Brain pericyte (primary cell): ENCODE data around the gene MROH7.
"Not testable (repeated sequence)": the region's sequence is repeated elsewhere in the genome, so short reads cannot be mapped to it uniquely, and the experiment has no call there.

ENCODE experiments used
- DNase-seq: peaks from one replicate; pipeline ENCODE4 v3.0.0-alpha.2; 2012; ENCODE audit warnings: low read depth, low spot score

Gene MROH7

DNA sequence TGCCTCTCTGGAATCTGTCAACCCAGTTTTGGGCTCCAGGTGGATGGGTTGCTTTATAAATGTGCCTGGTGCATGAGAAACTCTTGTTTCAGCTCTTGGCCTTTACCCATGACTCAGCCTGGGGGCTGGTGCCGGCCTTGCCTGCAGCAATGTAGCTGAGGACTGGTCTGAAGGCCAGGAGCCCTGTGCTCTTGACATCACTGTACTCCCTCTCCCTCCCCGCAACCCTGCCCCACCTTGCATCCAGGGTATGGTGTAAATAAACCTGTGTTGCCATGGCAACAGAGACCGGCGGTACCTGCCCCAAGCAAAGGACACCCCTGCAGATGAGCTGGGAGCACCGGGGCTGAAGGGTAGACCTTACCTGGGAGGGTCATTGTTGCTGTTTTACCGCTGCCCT is 31.5 kb upstream of the MROH7 start:
- DNase-seq, result no peak

DNA sequence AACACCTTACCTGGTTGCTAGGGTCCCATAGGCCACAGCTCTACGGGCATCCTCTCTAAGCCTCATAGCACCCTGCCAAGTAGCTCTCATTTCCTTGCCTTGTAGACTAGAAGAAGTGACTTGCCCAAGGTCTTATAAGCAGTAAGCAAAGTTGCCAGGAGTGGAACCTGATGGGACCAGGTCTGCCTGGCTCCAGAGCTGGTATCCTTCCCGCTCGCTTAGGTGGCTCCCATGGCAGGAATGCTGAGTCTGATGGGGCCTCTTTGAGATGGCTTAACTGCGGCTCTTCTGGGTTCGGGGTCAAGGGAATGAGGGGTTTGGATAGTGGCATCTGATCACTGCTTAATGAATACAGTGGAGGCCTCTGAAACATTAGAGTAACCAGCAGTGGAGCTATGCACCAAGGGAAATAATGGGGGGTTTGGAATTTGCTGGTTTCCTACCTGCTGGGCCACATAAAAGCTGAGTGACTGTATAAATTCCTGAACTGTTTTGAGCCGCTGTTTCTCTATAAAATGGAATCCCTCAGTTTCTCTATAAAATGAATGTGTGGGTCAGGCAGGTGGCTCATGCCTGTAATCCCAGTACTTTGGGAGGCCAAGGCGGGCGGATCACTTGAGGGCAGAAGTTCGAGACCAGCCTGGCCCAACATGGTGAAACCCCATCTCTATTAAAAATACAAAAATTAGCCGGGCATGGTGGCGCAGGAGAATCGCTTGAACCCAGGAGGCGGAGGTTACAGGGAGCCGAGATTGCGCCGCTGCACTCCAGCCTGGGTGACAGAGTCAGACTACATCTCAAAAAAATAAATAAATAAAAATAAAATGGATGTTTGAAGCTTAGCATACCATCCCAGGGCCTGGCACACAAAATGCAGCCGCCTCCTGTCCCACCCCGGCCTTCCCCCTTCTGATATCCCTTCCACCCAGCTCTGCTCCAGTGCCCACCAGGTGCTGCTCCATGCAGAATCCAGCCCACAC is 30.7 kb upstream of the MROH7 start:
- DNase-seq, result no peak

DNA sequence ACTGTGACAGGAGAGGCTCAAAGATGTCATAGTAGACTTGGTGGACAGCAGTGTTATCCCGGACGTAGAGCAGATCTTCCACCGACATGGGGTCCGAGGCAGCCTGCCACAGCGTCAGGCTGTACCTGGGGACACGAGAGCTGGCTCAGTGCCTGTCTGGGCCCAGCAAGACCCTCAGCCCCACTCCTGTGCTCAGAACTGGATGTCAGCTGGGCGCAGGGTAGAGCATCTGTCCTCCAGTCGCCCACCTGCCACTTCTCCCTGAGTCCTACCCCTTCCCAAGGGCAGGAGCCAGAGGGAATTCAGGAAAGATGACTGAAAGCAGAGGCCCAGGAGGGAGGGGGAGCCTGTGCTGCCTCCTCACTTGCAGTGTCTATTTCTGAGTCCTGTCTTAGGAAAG is 30.0 kb upstream of the MROH7 start:
- no peak for DNase-seq

DNA sequence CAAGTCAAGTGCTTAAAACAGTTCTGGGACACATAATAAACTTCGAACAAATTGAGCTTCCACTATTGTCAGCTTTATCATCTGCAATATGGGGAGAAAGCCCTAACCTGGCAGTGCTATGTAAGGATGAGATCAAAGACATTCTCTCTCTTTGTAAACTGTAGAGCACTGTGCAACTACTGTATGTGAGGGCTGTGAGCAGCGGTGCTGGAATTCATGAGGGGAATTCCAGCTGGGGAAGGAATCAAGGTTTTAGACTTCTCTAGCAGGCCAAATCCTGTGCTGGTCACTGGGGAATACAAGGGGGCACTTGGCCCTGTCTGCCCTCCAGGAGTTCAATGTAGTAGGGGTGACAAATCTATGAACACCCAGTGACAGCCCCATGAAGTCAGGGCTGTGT is 27.6 kb upstream of the MROH7 start:
- DNase-seq, result no peak

DNA sequence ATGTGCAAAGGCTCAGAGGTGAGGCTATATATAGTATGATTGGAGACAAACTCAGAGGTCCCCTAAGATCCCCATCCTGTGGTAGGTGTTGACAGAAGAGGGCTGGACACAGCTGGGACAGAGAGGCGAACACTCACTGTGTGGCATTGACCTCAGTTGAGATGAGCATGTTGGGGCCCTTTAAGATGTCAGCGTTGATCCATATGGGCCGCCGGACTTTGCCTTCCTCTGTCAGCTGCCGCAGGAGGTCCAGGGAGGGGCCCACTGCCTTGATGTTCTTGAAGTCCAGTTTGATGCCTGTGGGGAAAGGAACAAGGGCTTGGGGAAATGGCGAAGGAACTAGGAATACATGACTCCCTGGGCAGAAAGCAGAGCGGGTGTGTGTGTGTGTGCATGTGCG is 27.0 kb upstream of the MROH7 start:
- no peak for DNase-seq

DNA sequence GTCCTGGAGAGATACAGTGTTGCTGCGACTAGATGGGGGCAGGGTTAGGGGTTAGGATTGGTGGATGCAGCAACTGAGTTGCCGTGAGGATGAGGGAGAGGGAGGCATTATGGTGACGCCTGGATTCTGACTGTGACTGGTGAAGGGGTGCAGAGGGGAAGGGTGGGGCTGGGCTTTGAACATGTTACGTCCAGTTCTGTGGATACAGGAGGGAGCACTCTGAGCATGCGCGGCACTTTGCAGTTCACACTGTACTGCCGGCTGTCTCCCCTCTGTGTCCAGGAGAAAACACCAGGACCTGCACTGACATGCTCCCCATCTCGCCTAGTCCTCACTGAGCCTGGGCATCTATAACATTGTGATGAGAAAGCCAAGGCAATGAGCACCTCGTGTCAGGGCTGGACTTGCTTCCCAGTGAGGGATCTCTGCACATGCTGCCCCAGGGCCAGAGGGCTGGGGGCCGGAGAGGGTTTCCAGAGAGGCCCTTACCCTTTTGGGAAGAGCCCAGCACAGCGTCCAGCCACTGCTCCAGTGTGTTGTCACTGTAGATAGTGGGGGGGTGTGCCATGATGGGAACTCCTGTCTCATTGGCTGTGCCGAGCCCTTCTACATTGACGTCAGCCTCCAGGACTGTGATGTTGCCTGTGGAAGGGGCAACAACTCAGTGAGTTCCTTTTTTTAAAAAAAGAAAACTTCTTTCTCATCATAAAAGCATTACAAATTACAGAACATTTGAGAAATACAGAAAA is 25.9 kb upstream of the MROH7 start:
- no peak for DNase-seq

DNA sequence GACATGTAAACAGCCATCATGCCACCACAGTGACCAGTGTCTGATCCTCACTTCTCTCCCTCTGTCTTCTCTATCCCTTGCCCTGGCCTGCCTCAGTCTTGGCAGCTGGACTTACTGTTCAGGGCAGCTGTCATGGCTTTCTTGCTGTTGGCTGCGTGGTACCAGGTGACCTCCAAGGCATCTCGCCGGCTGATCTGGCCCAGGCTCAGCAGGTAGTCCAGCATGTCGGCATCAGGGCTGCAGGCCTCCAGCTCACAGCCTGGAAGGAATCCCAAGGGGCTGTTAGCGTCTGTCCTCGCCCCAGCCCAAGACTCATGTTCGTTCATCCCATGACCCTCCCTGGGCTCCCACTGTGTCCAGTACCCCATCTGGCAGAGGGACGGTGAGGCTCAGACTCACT is 21.8 kb upstream of the MROH7 start:
- no peak for DNase-seq

DNA sequence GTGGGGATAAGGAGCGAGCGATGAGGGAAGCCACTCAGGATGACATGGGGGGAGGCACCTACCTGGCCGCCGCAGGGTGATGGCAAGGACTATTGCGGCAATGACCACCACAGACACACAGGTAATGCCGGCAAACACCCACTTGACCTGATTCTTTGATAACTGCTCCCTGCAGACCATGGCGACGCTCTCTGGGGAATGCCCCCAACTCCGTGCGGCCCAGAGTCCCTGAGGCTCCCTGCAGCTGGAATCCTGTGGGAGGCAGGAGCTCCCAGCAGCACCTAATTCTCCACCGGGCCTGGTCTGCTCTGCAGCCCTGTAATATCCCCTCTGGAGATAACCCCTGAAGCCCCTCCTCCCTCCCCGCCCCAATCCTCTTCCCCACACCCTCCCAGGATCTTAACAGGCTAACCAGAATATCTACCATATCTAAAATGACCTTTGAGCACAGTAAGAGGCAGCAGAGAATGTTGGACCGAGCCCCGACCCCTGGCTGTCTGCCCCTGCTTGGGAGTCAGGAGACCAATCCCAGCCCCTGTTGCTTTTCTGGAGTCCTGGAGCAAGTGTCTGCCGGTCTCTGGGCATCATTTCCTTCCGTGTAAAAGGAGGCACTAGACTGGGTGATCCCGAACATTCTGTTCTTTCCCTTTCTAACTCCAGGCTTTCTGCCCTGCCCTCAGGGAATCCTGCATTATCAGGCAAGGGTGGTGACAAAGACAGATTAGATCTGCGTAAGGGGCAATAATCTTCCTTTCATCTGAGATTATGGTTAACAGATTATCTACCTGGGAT is 18.2 kb upstream of the MROH7 start, which contains the start of gene FAM151A:
TSS of gene FAM151A (minus strand) at position 310 of the 792 bp plus-strand sequence. CDS start at position 180, 130 bp downstream.
- DNase-seq, result no peak

DNA sequence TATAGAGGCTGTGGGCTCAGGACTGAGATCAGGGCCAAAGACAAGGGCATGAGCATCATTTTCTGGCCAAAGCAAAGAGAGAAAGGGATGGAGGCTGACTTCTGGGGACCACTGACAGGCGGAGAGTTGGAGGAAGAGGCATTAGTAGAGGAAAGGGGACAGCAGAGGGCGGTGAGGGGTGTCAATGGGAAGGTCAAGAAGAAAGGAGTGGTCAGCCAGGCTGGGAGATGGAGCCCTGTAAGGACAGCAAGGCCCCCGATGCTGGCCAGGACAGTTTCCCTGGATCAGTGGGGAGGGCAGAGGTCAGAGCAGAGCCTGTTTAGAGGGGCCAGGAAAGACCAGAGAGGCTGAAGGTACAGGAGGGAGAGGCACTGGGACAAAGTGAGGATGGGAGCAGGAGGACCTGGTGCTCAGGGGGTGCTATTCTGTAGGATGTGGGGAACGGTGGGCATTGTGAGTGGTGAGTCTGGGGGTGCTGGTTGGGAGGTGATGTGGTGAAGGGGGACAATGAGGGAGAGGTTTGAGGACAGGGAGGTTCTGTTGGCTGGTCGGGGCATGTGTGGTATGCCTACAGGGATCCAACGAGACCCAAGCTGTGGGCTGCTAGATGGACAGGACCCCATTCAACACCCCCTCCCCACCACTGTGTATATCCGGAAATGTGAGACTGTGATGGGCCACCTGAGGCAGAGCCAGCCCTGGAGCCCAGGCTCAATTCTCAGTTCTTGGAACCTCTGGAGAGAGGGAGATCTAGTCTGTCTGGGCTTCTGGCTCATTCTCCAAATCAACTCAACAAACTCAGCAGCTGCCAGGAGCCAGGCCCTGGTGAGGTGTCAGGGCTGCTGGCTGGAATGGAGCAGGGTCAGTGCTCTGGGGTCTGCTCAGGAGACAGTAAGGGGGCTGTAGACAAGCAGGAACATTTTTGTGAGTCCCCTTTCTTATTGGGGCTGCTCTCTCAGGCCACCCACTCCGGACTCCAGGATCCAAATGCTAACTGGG is 16.8 kb upstream of the MROH7 start:
- DNase-seq, result no peak

DNA sequence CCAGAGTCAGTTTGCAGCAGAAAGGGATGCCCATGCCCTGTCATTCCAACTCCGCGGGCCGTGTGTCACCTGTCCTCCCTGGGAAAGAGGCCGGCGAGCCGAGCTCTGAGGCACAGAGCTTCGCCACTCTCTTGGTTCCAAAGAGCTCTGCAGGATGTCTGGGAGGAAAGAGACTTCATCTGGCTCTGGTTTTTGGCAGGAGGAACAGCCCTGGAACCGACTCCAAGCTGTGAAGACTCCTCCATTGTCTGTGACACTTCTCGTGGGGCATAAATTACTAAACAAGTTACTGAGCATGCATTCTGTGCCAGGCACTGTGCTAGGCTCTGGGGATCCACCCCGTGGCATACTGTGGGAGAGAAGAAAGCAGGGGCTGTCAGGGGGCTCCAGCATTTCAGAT is 14.4 kb upstream of the MROH7 start:
- DNase-seq, result no peak

DNA sequence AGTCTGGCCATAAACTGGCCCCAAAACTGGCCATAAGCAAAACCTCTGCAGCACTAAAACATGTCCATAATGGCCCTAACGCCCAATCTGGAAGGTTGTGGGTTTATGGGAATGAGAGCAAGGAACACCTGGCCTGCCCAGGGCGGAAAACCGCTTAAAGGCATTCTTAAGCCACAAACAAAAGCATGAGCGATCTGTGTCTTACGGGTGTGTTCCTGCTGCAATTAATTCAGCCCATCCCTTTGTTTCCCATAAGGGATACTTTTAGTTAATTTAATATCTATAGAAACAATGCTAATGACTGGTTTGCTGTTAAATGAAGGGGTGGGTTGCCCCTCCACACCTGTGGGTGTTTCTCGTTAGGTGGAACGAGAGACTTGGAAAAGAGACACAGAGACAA is 5.8 kb upstream of the MROH7 start:
- DNase-seq, result not testable (repeated sequence)

DNA sequence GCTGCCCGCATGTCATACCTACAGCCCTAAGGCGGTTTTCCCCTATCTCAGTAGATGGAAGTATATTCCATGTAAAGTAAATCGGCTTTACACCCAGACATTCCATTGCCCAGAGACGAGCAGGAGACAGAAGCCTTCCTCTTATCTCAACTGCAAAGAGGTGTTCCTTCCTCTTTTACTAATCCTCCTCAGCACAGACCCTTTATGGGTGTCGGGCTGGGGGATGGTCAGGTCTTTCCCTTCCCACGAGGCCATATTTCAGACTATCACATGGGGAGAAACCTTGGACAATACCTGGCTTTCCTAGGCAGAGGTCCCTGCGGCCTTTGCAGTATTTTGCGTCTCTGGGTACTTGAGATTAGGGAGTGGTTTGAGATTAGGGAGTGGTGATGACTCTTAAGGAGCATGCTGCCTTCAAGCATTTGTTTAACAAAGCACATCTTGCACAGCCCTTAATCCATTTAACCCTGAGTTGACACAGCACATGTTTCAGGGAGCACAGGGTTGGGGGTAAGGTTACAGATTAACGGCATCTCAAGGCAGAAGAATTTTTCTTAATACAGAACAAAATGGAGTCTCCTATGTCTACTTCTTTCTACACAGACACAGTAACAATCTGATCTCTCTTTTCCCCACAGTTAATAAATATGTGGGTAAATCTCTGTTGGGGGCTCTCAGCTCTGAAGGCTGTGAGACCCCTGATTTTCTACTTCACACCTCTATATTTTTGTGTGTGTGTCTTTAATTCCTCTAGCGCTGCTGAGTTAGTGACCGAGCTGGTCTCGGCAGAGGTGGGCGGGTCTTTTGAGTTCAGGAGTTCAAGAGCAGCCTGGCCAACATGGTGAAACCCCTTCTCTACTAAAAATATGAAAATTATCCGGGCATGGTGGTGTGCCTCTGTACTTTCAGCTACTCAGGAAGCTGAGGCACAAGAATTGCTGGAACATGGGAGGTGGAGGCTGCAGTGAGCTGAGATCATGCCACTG is 4.8 kb upstream of the MROH7 start:
- DNase-seq, result not testable (repeated sequence)

DNA sequence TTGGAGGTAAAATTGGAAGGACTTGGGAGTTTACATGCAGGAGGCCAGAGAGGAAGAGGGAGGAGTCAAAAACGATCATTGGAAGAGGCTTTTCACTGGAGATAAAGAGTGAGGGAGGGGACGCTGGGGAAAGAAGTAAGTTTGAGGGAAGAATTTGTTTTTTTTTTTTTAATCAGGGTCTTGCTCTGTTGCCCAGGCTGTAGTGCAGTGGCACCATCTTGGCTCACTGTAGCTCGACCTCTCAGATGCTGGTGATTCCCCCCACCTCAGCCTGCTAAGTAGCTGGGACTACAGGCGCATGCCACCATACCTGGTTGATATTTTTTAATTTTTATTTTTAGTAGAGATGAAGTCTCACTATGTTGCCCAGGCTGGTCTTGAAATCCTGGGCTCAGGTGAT is 1.2 kb upstream of the MROH7 start:
- DNase-seq, result no peak

DNA sequence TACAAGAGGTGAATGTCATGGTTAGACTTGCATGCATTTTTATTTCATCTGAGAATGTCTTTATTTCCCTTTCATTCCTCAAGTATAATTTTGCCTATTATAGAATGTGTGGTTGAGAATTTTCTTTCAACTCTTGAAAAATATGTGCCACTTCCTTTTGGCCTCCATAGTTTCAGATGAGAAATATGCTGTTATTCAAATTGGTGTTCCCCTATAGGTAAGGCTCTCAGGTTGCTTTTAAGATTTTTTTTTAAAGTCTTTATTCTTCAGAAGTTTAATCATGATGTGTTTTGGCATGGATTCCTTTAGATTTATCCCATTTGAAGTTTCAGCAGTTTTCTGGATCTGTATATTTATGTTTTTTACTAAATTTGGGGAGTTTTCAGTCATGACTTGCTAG is 2.1 kb downstream of the MROH7 start:
- no peak for DNase-seq

DNA sequence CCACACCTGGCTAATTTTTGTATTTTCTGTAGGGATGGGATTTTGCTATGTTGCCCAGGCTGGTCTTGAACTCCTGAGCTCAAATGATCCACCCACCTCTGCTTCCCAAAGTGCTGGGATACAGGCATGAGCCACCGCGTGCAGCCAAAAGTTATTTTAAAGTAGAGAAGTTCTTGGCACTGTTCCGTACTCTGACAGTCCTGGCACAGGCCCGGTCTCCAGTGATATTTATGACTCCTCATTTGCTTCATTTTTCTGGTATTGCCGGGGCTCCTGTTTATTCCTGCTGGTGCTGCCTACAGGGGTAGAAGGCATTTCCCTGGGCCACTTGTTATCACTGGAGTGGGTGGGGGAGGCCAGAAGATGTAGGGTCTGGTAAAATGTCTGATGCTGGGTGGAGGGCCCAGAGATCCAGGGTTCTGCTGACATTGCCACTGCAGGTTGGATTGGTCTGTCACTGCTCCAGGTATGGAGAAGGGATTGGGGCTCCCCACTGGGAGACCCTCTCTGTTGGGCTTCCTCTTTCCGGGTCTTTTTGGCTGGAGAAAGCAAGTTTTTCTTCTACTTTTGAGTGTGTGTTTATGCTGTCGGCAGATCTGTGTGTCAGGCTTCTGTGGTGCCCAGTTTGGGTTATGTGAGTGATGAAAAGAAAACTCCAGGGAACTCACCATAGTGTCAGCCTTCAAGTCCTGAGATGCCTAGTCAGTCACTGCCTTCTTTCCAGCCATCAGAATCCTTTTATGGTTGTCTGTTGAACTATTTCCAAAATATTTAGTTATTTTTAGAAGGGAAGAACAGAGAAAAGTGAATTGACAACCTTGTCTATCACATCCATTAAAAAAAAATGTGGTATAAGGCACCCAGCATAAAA is 4.5 kb downstream of the MROH7 start:
- DNase-seq, result no peak

DNA sequence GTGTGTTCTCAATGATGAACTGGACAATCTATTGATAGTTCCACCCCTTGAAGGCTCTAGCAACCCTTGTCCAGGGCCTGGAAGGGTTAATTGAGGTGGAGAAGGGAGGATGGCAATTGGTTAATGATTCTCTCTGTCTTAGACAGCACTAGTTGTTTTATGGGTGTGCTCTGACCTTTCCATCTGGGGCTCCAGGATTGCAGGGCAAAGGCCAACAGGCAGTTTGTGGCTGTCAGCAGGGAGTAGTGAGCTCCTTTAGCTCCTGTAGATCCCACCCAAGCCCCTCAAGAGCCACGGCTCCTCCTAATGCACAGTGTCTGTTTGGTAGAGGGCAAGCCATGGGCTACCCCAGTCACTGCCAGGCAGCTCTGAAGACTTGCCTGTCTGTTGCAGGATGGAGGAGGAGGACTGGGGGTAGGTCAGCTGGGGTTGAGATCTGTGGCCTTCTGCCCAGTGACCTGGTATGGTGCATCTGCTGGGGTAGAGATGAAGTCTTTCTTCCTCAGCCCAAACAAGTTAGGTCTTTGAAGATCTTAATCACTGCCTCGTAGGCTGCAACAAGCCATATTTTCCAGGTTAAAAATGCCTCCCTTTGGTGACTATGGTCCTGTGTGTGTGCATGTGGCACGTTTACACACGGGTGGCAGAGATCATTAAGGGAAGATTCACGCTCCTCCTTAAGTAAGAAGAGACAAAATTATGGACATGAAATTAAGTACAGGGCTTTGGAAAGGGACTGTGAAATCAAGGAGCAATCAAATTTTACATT is 7.7 kb downstream of the MROH7 start:
- no peak for DNase-seq

DNA sequence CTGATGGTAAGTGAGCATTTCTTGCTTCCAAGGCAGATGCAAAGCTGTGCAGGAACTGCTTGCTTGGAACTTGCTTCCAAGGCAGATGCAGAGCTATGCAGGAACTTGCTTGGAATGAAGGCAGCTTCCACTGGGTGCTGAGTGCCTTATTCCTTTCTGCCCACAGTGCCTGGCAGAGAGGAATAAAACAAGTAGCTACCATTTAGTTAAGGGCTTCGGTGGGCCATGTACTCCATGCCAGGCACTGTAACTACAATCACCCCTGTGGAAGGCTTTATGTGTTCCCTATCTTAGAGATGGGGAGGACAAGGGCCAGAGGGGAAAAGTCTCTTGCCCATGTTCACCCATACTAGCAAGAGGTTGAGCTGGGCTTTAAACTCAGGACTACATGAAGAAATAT is 8.3 kb downstream of the MROH7 start:
- DNase-seq, result no peak

DNA sequence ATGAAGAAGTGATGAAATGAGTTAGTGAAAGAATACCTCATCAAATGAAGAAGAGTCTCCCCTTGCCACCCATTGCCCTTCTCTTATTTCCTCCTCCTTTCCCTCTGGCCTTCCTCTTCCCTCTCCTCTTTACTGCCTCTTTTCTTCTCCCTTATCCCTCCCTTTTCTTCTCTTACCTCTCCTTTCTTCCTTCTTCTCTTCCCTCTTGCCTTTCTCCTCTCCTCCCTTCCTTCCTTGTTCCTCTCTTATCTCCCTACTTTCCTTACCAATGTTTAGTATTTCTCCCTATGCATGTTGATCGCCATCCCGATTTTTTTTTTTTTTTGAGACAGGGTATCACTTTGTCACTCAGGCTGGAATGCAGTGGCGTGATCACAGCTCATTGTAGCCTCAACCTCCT is 8.8 kb downstream of the MROH7 start:
- no peak for DNase-seq
